CD14-positive monocyte (primary cell): Measurements from ENCODE around the gene ZNF407. TPM values are rescaled to one million over a fixed set of nuclear protein-coding genes. Genes with fewer than 3 reads are reported as not detected.

Source experiments
- DNase-seq, 3 donors: peaks; one replicate each; pipeline ENCODE4 v3.0.0-alpha.2; 2011 to 2022
- H2AFZ ChIP-seq: 2 replicates; pipeline ENCODE4 v1.6.0; 2012; ENCODE audit warnings: mild to moderate bottlenecking, low read depth, low read length, inconsistent platforms; ENCODE audit not compliant: insufficient read depth, poor library complexity, severe bottlenecking
- H3K27ac ChIP-seq, 2 donors: 1 replicate in 1 of 2; 2 replicates in 1 of 2; pipeline ENCODE4 v1.5.1; 2012 to 2013; ENCODE audit warnings: low read length in 2 of 2, control low read depth in 1 of 2, inconsistent platforms in 1 of 2, low read depth in 1 of 2, mild to moderate bottlenecking in 1 of 2
- H3K27me3 ChIP-seq, 2 donors: one replicate each; pipeline versions ENCODE4 v1.6.0 to v1.6.1; 2011 to 2013; ENCODE audit warnings: low read length in 2 of 2; ENCODE audit not compliant: control insufficient read depth in 2 of 2, insufficient read depth in 2 of 2
- H3K36me3 ChIP-seq, 2 donors: replicated peaks in 1 of 2; 1 replicate in 1 of 2; 2 replicates in 1 of 2; pipeline versions ENCODE4 v1.5.1 to v1.6.1; 2012 to 2013; ENCODE audit warnings: low read length in 2 of 2, control low read depth in 1 of 2, inconsistent platforms in 1 of 2, mild to moderate bottlenecking in 1 of 2; ENCODE audit not compliant: insufficient read depth in 2 of 2, control insufficient read depth in 1 of 2
- H3K4me1 ChIP-seq, 2 donors: 1 replicate in 1 of 2; 2 replicates in 1 of 2; pipeline versions ENCODE4 v1.5.1 to v1.6.1; 2012 to 2013; ENCODE audit warnings: low read length in 2 of 2, control low read depth in 1 of 2, inconsistent platforms in 1 of 2, mild to moderate bottlenecking in 1 of 2, moderate library complexity in 1 of 2; ENCODE audit not compliant: insufficient read depth in 2 of 2, control insufficient read depth in 1 of 2
- H3K4me2 ChIP-seq: replicated peaks from 2 replicates; pipeline ENCODE3; 2012; ENCODE audit warnings: low read length, moderate library complexity, mild to moderate bottlenecking; ENCODE audit not compliant: poor library complexity, severe bottlenecking; ENCODE audit errors: extremely low read depth
- H3K4me3 ChIP-seq, 3 experiments: fragments of 200-600 bp in 1 of 3; sonication (generic) in 1 of 3; replicated peaks in 1 of 3; 1 replicate in 2 of 3; 2 replicates in 1 of 3; pipeline ENCODE4 v1.5.1; 2011 to 2013; ENCODE audit warnings: low read length in 3 of 3, mild to moderate bottlenecking in 3 of 3, control low read depth in 2 of 3, low read depth in 2 of 3, inconsistent platforms in 1 of 3, moderate library complexity in 1 of 3
- H3K79me2 ChIP-seq: 2 replicates; pipeline ENCODE4 v1.6.0; 2012; ENCODE audit warnings: mild to moderate bottlenecking, control low read depth, inconsistent platforms, low read length, moderate library complexity; ENCODE audit not compliant: insufficient read depth
- H3K9ac ChIP-seq: 2 replicates; pipeline ENCODE4 v1.6.0; 2017; ENCODE audit warnings: low read length, mild to moderate bottlenecking; ENCODE audit not compliant: insufficient read depth, poor library complexity, severe bottlenecking
- H3K9me3 ChIP-seq, 2 donors: replicated peaks in 1 of 2; 1 replicate in 1 of 2; 2 replicates in 1 of 2; pipeline versions ENCODE4 v1.5.1 to v1.6.1; 2012 to 2013; ENCODE audit warnings: low read length in 2 of 2, control low read depth in 1 of 2; ENCODE audit not compliant: control insufficient read depth in 1 of 2, insufficient read depth in 1 of 2
- H4K20me1 ChIP-seq: 2 replicates; pipeline ENCODE4 v1.6.0; 2012; ENCODE audit warnings: mild to moderate bottlenecking, low read length, control low read depth, moderate library complexity; ENCODE audit not compliant: insufficient read depth
- H3K27ac Mint-ChIP-seq, 7 donors: one replicate each; pipeline ENCODE4 v1.8.0; 2020; ENCODE audit warnings: mild to moderate bottlenecking in 7 of 7, mixed read lengths in 7 of 7, moderate library complexity in 6 of 7, inconsistent platforms in 2 of 7
- H3K27me3 Mint-ChIP-seq, 3 donors: one replicate each; pipeline ENCODE4 v1.8.0; 2021 to 2022; ENCODE audit warnings: low read depth in 3 of 3, mild to moderate bottlenecking in 3 of 3, mixed read lengths in 3 of 3, moderate library complexity in 3 of 3, inconsistent platforms in 1 of 3
- H3K36me3 Mint-ChIP-seq, 2 donors: one replicate each; pipeline ENCODE4 v1.8.0; 2020; ENCODE audit warnings: mixed read lengths in 2 of 2, inconsistent platforms in 1 of 2, mild to moderate bottlenecking in 1 of 2
- H3K4me1 Mint-ChIP-seq: one replicate; pipeline ENCODE4 v1.8.0; 2020; ENCODE audit warnings: mild to moderate bottlenecking, mixed read lengths
- H3K4me3 Mint-ChIP-seq, 2 donors: one replicate each; pipeline ENCODE4 v1.8.0; 2020; ENCODE audit warnings: mild to moderate bottlenecking in 2 of 2, mixed read lengths in 2 of 2, moderate library complexity in 1 of 2
- H3K9me3 Mint-ChIP-seq, 7 donors: one replicate each; pipeline ENCODE4 v1.8.0; 2020 to 2022; ENCODE audit warnings: mixed read lengths in 7 of 7, mild to moderate bottlenecking in 6 of 7, moderate library complexity in 6 of 7, inconsistent platforms in 2 of 7
- CTCF ChIP-seq: fragments of 200-600 bp; IDR thresholded peaks from one replicate; pipeline ENCODE4 v1.8.0; 2022; ENCODE audit warnings: antibody characterized with exemption, mild to moderate bottlenecking
- WGBS: methylation state at CpG from one replicate; pipeline ENCODE4 v1.1.5; 2013; ENCODE audit warnings: missing lambda C conversion rate; ENCODE audit not compliant: insufficient coverage; 5-methylcytosine and 5-hydroxymethylcytosine counted together
- intact Hi-C, 2 donors: fragments of 100-400 bp; cut with micrococcal nuclease; formaldehyde crosslinking; loops; one replicate each; pipeline versions ENCODE4 v1.15.0 to v1.15.1; 2023
- polyA plus RNA-seq, 3 donors: library from polyadenylated mRNA; depleted of rRNA in 1 of 3; unstranded in 2 of 3; stranded (reverse) in 1 of 3; fragments of 300-500 nt in 2 of 3; fragments of >200 nt in 1 of 3; fragmentation: Illumina TruSeq in 2 of 3; gene quantifications; 1 replicate in 2 of 3; 2 replicates in 1 of 3; pipeline ENCODE4 v1.2.3, GENCODE V29; 2012 to 2021

ZNF407 gene
- polyA plus RNA-seq, 3 donors: 1.3 to 3.6 (median 1.6) TPM

GRCh38 chr18:74803117-74803516 lies 205.4 kb downstream of the ZNF407 start:
- H4K20me1 ChIP-seq: no peaks in the 10 kb centered on the region
- Mint-ChIP-seq H3K36me3 (peaks cover 0 to 7% of the 10 kb centered on the region in 2 donors), H3K9me3 (no peaks in the 10 kb centered on the region), H3K27ac (no peak overlapping the region), H3K4me3 (no peak overlapping the region), H3K4me1 (peaks cover 8% of the 10 kb centered on the region), H3K27me3 (no peaks in the 10 kb centered on the region)
- H3K27me3 ChIP-seq: no peaks in the 10 kb centered on the region
- H3K4me3 ChIP-seq: no peak overlapping the region
- intact Hi-C loops: no loop called here
- no peak overlapping the region for H3K4me2 ChIP-seq
- no peak overlapping the region for H2AFZ ChIP-seq
- H3K36me3 ChIP-seq: no peaks in the 10 kb centered on the region
- H3K27ac ChIP-seq: no peak overlapping the region
- no peaks in the 10 kb centered on the region for H3K9me3 ChIP-seq
- TF ChIP-seq CTCF: no peak
- no peaks in the 10 kb centered on the region for H3K79me2 ChIP-seq
- 94% methylated on average over 2 of the region's 4 CpGs for WGBS
- no peak overlapping the region for H3K9ac ChIP-seq
- DNase-seq: no peak
- no peaks in the 10 kb centered on the region for H3K4me1 ChIP-seq

- Histone ChIP-seq H3K4me2 (no peak overlapping the region), H3K27ac (no peak overlapping the region), H3K36me3 (no peaks in the 10 kb centered on the region), H4K20me1 (no peaks in the 10 kb centered on the region), H3K27me3 (no peaks in the 10 kb centered on the region), H3K4me3 (no peak overlapping the region), H2AFZ (no peak overlapping the region), H3K79me2 (no peaks in the 10 kb centered on the region), H3K9me3 (no peaks in the 10 kb centered on the region), H3K4me1 (no peaks in the 10 kb centered on the region), H3K9ac (no peak overlapping the region)
- Mint-ChIP-seq H3K4me3 (no peak overlapping the region), H3K27ac (no peak overlapping the region), H3K9me3 (no peaks in the 10 kb centered on the region), H3K4me1 (peaks cover 8% of the 10 kb centered on the region), H3K36me3 (peaks cover 0 to 7% of the 10 kb centered on the region in 2 donors), H3K27me3 (no peaks in the 10 kb centered on the region)
- 100% methylated on average over 7 of the region's 10 CpGs for WGBS
- TF ChIP-seq CTCF: no peak
- no peak for DNase-seq
- intact Hi-C loops: no loop called here
Observed at GRCh38 chr18:74803769-74804168, 206.1 kb downstream of the ZNF407 start.
